SK-N-SH (cell line): ENCODE measurements around the gene CT45A7.
"Not testable (repeated sequence)": the region's sequence is repeated elsewhere in the genome, so short reads cannot be mapped to it uniquely, and the experiment has no call there.

Experiments used
- CHD2 ChIP-seq: fragments of 150-350 bp; IDR thresholded peaks from 2 replicates; pipeline ENCODE4 v1.6.1; 2018; ENCODE audit warnings: low read length; ENCODE audit not compliant: partially characterized antibody
- CTCF ChIP-seq: fragments of 200-600 bp; sonication (generic); IDR thresholded peaks from 2 replicates; pipeline ENCODE4 v1.6.1; 2017; ENCODE audit warnings: antibody characterized with exemption, mild to moderate bottlenecking, moderate library complexity
- EZH2phosphoT487 ChIP-seq: fragments of 200-600 bp; sonication (generic); IDR thresholded peaks from 2 replicates; pipeline ENCODE4 v1.6.1; 2017; ENCODE audit warnings: low read depth, mixed run types, mild to moderate bottlenecking, antibody characterized with exemption, moderate library complexity, borderline replicate concordance
- FOXM1 ChIP-seq: IDR thresholded peaks from 2 replicates; pipeline ENCODE4 v1.4.0; 2012; ENCODE audit warnings: low read depth, mild to moderate bottlenecking
- GABPA ChIP-seq: IDR thresholded peaks from 2 replicates; pipeline ENCODE4 v1.4.0; 2012; ENCODE audit warnings: low read depth, mild to moderate bottlenecking
- MXI1 ChIP-seq: IDR thresholded peaks from 2 replicates; pipeline ENCODE4 v1.6.1; 2012; ENCODE audit warnings: mild to moderate bottlenecking, low read depth, low read length, improper control_type of control experiment
- RAD21 ChIP-seq: IDR thresholded peaks from 2 replicates; pipeline ENCODE4 v1.6.1; 2012; ENCODE audit warnings: mild to moderate bottlenecking, low read length
- TAF1 ChIP-seq: IDR thresholded peaks from 2 replicates; pipeline ENCODE4 v1.6.1; 2012; ENCODE audit warnings: low read depth, mild to moderate bottlenecking, low read length, moderate library complexity, borderline replicate concordance
- TF ChIP-seq, protein P1 (sequence below): IDR thresholded peaks from 2 replicates; pipeline ENCODE4; 2012

DNA sequence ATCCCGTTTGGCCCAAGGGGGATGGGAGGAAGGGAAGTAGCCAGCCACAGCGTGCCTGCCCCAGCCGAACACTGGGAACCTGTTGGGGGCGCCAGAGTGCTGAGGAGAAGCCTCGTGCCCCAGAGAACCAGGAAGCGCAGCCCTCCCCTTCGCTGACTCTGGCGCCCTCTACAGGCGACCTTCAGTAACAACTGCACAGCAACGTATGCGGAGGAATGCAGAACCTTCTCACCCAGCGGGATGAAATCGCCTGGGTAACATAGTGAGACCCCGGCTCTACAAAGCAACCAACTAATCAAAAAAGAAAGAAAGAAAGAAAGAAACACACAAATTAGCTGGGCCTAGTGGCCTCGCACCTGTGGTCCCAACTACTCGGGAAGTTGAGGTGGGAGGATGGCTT, 51.7 kb downstream of the CT45A7 start, which contains the start of gene CT45A5:
- not testable (repeated sequence) for TF ChIP-seq TAF1, CTCF, CHD2, RAD21, FOXM1, MXI1, GABPA, EZH2phosphoT487
- TF ChIP-seq, protein P1, sequence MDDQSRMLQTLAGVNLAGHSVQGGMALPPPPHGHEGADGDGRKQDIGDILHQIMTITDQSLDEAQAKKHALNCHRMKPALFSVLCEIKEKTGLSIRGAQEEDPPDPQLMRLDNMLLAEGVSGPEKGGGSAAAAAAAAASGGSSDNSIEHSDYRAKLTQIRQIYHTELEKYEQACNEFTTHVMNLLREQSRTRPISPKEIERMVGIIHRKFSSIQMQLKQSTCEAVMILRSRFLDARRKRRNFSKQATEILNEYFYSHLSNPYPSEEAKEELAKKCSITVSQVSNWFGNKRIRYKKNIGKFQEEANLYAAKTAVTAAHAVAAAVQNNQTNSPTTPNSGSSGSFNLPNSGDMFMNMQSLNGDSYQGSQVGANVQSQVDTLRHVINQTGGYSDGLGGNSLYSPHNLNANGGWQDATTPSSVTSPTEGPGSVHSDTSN = not testable (repeated sequence)
